Spleen (tissue), 11 donors: ENCODE measurements around the gene SAG. TPM values are rescaled to one million over a fixed set of nuclear protein-coding genes. Genes with fewer than 3 reads are reported as not detected.

Experiments
- DNase-seq: peaks from one replicate; pipeline ENCODE4 v3.0.0-alpha.2; 2020
- H3K27ac ChIP-seq, 8 donors: fragments of 200-600 bp; sonication (generic) in 7 of 8; 1 replicate in 4 of 8; 2 replicates in 4 of 8; pipeline versions ENCODE4 v1.5.0 to v1.8.0; 2016 to 2021; ENCODE audit warnings: inconsistent platforms in 4 of 8, mild to moderate bottlenecking in 4 of 8, moderate library complexity in 1 of 8
- H3K27me3 ChIP-seq, 7 donors: fragments of 200-600 bp; sonication (generic) in 6 of 7; replicated peaks in 1 of 7; 1 replicate in 4 of 7; 2 replicates in 3 of 7; pipeline versions ENCODE4 v1.5.0 to v1.8.0; 2016 to 2021; ENCODE audit warnings: inconsistent platforms in 3 of 7, mild to moderate bottlenecking in 1 of 7
- H3K36me3 ChIP-seq, 6 donors: fragments of 200-600 bp; sonication (generic) in 5 of 6; 1 replicate in 4 of 6; 2 replicates in 2 of 6; pipeline versions ENCODE4 v1.5.0 to v1.8.0; 2016 to 2021; ENCODE audit warnings: inconsistent platforms in 2 of 6
- H3K4me1 ChIP-seq, 6 donors: fragments of 200-600 bp; sonication (generic) in 5 of 6; 1 replicate in 3 of 6; 2 replicates in 3 of 6; pipeline versions ENCODE4 v1.5.0 to v1.8.0; 2016 to 2021; ENCODE audit warnings: inconsistent platforms in 3 of 6
- H3K4me3 ChIP-seq, 8 donors: fragments of 200-600 bp; sonication (generic) in 7 of 8; 1 replicate in 4 of 8; 2 replicates in 4 of 8; pipeline versions ENCODE4 v1.5.0 to v1.8.0; 2016 to 2021; ENCODE audit warnings: inconsistent platforms in 4 of 8, mild to moderate bottlenecking in 4 of 8, moderate library complexity in 2 of 8
- H3K9me3 ChIP-seq, 8 donors: fragments of 200-600 bp; sonication (generic) in 7 of 8; 1 replicate in 4 of 8; 2 replicates in 4 of 8; pipeline versions ENCODE4 v1.5.0 to v1.8.0; 2016 to 2021; ENCODE audit warnings: inconsistent platforms in 4 of 8
- POLR2A ChIP-seq, 3 donors: fragments of 450-650 bp; IDR thresholded peaks; one replicate each; pipeline ENCODE4 v1.5.1; 2017; ENCODE audit warnings: antibody characterized with exemption in 3 of 3, mild to moderate bottlenecking in 1 of 3
- POLR2AphosphoS5 ChIP-seq, 3 donors: sonication (generic); formaldehyde crosslinking; IDR thresholded peaks; one replicate each; pipeline ENCODE4 v1.5.1; 2017; ENCODE audit warnings: antibody characterized with exemption in 3 of 3
- WGBS, 5 donors: extraction: QIAGEN DNeasy Blood & Tissue Kit in 3 of 5; methylation state at CpG; one replicate each; pipeline versions ENCODE4 v1.1.5 to v1.1.7; 2013 to 2018; 5-methylcytosine and 5-hydroxymethylcytosine counted together
- intact Hi-C: fragments of 100-400 bp; cut with DNase I; formaldehyde crosslinking; loops from one replicate; pipeline ENCODE4 v1.15.0; 2023; ENCODE audit warnings: low total_unique reads
- polyA plus RNA-seq, 3 donors: library from polyadenylated mRNA; stranded (reverse); fragments of 200-250 nt; gene quantifications; one replicate each; pipeline ENCODE4 v1.2.1, GENCODE V29; 2013
- total RNA-seq, 7 donors: library from RNA; depleted of rRNA in 3 of 7; stranded (reverse); fragments of >200 nt in 3 of 7; fragmentation: NEBNext Ultra II Directional in 4 of 7; extraction: Animal tissue kit (Norgen Biotek cat#: 25700) in 4 of 7; gene quantifications; one replicate each; pipeline versions ENCODE4 v1.1.0 to v1.2.1, GENCODE V29; 2016 to 2021
- TF ChIP-seq, protein P1 (sequence below), 11 experiments: fragments of 200-600 bp in 7 of 11; fragments of 450-650 bp in 4 of 11; sonication (generic) in 4 of 11; IDR thresholded peaks in 8 of 11; conservative IDR thresholded peaks in 3 of 11; 1 replicate in 7 of 11; 2 replicates in 4 of 11; pipeline versions ENCODE4 v1.4.0 to v1.8.0; 2016 to 2021; ENCODE audit warnings: antibody characterized with exemption in 11 of 11, inconsistent platforms in 4 of 11, mild to moderate bottlenecking in 1 of 11
- donor health status: healthy with polysubstance abuse.
- donor health status: DM: no; HTN: no; CAD: no; lungs with moderate emphysema.
- donor health status: DM: no; HTN: no; CAD: no.
- donor health status: Bipolar disorder and iron deficiency.
- donor health status: healthy.
- donor health status: DM: no; HTN: no; CAD: no.
- donor health status: DM: yes; HTN: yes; CAD: no.

Gene SAG
- total and polyA plus RNA-seq, 10 donors = 0.09 to 0.20 TPM; not detected in 8

DNA sequence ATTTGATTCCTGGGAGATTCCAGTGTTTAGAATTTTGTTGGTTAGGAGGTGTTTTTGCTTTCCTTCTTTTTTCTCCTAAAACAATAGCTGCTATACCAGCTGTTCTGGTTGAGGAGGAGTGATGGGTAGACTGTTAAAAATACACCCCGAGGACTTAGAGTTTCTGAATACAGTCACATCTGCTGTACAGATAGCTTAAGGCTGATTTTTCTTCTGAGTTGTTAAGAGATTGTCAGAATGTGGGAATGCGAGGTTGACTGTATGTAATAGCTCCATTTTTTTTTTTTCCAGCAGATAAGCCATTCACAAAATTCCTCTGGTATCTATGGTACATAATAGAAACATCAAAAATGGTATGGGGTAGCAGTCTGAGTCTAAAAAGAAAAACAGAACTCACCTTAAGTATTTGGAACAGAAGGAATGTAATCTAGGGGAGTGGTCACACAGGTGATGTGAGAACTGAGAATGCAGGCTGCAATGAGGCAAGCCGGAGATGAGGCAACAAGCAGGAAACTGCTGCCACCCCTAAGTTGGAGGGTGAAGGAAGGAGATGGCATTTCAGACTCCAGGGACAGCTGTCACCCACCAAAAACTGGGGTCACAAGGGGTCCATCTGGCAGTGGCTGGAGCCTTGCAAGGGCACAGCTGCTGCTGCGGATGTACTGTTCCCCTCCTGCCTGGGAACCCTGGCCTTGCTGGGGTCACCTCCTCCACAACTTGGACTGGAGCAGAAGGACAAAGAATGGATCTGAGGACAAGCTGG lies 49.1 kb downstream of the SAG start:
- 43 to 56% (median 52%) methylated on average over 4 of the region's 4 CpGs for WGBS, 5 donors
- TF ChIP-seq POLR2A (IDR thresholded peaks at IDR 0.05) = no peak
- TF ChIP-seq POLR2AphosphoS5 (IDR thresholded peaks at IDR 0.05) = peak; percentile 52 to 65 (median 56)
- TF ChIP-seq, protein P1, sequence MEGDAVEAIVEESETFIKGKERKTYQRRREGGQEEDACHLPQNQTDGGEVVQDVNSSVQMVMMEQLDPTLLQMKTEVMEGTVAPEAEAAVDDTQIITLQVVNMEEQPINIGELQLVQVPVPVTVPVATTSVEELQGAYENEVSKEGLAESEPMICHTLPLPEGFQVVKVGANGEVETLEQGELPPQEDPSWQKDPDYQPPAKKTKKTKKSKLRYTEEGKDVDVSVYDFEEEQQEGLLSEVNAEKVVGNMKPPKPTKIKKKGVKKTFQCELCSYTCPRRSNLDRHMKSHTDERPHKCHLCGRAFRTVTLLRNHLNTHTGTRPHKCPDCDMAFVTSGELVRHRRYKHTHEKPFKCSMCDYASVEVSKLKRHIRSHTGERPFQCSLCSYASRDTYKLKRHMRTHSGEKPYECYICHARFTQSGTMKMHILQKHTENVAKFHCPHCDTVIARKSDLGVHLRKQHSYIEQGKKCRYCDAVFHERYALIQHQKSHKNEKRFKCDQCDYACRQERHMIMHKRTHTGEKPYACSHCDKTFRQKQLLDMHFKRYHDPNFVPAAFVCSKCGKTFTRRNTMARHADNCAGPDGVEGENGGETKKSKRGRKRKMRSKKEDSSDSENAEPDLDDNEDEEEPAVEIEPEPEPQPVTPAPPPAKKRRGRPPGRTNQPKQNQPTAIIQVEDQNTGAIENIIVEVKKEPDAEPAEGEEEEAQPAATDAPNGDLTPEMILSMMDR (IDR thresholded peaks at IDR 0.05 in 8 of 11, conservative IDR thresholded peaks at IDR 0.05 in 3 of 11) = no peak
- Histone ChIP-seq H3K36me3 (no peaks in the 10 kb centered on the region), H3K9me3 (no peaks in the 10 kb centered on the region), H3K4me3 (peak overlapping the region in 4 of 8 donors; percentile 13 to 89 (median 50)), H3K4me1 (peaks cover 40 to 92% (median 77%) of the 10 kb centered on the region in 6 donors), H3K27me3 (no peaks in the 10 kb centered on the region), H3K27ac (peak overlapping the region; percentile 28 to 90 (median 75))
- intact Hi-C loops = no loop called here
- DNase-seq = no peak

- peak overlapping the region in 4 of 8 donors; percentile 5 to 89 (median 16) for H3K4me3 ChIP-seq
- WGBS, 5 donors = 37 to 62% (median 42%) methylated on average over 4 of the region's 4 CpGs
- H3K4me1 ChIP-seq = peaks cover 35 to 86% (median 62%) of the 10 kb centered on the region in 6 donors
- H3K27ac ChIP-seq = peak overlapping the region in 7 of 8 donors; percentile 59 to 90 (median 78)
- H3K36me3 ChIP-seq = peaks cover 0 to 5% (median 0%) of the 10 kb centered on the region in 6 donors
- no peaks in the 10 kb centered on the region for H3K27me3 ChIP-seq
- TF ChIP-seq POLR2AphosphoS5 (IDR thresholded peaks at IDR 0.05) (no peak), POLR2A (IDR thresholded peaks at IDR 0.05) (no peak)
- TF ChIP-seq, protein P1 (IDR thresholded peaks at IDR 0.05 in 8 of 11, conservative IDR thresholded peaks at IDR 0.05 in 3 of 11) = no peak
- intact Hi-C loops = no loop called here
- peaks cover 0 to under 1% (median 0%) of the 10 kb centered on the region in 8 donors for H3K9me3 ChIP-seq
- DNase-seq = no peak
Observed at GRCh38 chr2:233358335-233358734, 50.7 kb downstream of the SAG start.

GRCh38 chr2:233358947-233359346 lies 51.3 kb downstream of the SAG start:
- Histone ChIP-seq H3K4me3 (peak overlapping the region in 2 of 8 donors; percentile 18 to 89), H3K9me3 (peaks cover 0 to 6% (median 5%) of the 10 kb centered on the region in 8 donors), H3K27me3 (no peaks in the 10 kb centered on the region), H3K36me3 (peaks cover 0 to 11% (median 0%) of the 10 kb centered on the region in 6 donors), H3K27ac (peak overlapping the region in 6 of 8 donors; percentile 59 to 90 (median 80)), H3K4me1 (peaks cover 29 to 80% (median 57%) of the 10 kb centered on the region in 6 donors)
- no peak for DNase-seq
- intact Hi-C loops = no loop called here
- no peak for TF ChIP-seq POLR2AphosphoS5 (IDR thresholded peaks at IDR 0.05)
- 50 to 68% (median 65%) methylated on average over 6 of the region's 6 CpGs for WGBS, 5 donors

DNA sequence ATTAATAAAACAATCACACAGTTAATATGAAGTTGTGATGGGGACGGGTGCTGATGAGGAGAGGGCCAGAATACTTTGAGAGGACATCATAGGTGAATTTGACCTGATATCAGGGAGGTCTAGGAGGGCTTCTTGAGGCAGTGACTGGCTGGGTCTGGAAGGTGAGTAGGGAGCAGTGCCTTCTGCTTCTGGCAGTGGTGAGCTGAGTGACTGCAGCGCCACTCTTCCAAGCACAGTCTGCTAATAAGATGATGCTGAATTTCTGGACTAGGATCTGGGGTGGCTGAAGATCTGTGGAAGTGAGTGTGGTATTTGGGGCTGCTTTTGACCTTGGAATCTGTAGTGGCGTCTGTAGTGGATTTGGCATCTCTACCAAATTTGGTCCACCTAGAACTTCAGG lies 52.2 kb downstream of the SAG start:
- peaks cover 29 to 78% (median 56%) of the 10 kb centered on the region in 6 donors for H3K4me1 ChIP-seq
- 90 to 99% (median 93%) methylated on average over 3 of the region's 3 CpGs for WGBS, 5 donors
- DNase-seq = no peak
- H3K36me3 ChIP-seq = peaks cover 0 to 20% (median 0%) of the 10 kb centered on the region in 6 donors
- no peak overlapping the region for H3K4me3 ChIP-seq
- peak overlapping the region in 3 of 8 donors; percentile 83 to 90 (median 88) for H3K27ac ChIP-seq
- peaks cover 0 to 15% (median 9%) of the 10 kb centered on the region in 8 donors for H3K9me3 ChIP-seq
- H3K27me3 ChIP-seq = no peaks in the 10 kb centered on the region
- intact Hi-C loops = no loop called here
- TF ChIP-seq, protein P1 (IDR thresholded peaks at IDR 0.05 in 8 of 11, conservative IDR thresholded peaks at IDR 0.05 in 3 of 11) = no peak
- TF ChIP-seq POLR2AphosphoS5 (IDR thresholded peaks at IDR 0.05) (no peak), POLR2A (IDR thresholded peaks at IDR 0.05) (no peak)
